ENCODE data around the gene FAM171A1. TPM values are rescaled to one million over a fixed set of nuclear protein-coding genes. Genes with fewer than 3 reads are reported as not detected.

Gene FAM171A1
- polyA plus RNA-seq, 1 of the 3 experiments (the other 2 are of a cell fraction) = 26.3 TPM

GRCh38 chr10:15335508-15335907 is 35.6 kb downstream of the FAM171A1 start:
- CTCF ChIA-PET = interaction anchor here (1.0 kb wide), 1 partner anchor 19 kb away, joined by 4 read pairs; no protein-coding TSS in a partner anchor
- TF ChIP-seq RCOR1 (IDR thresholded peaks at IDR 0.05; ENCODE audit: low read length) (no peak), MEF2A (IDR thresholded peaks at IDR 0.05; ENCODE audit: borderline replicate concordance, low read depth) (no peak), GABPA (IDR thresholded peaks at IDR 0.05; ENCODE audit: low read depth) (no peak), TEAD4 (IDR thresholded peaks at IDR 0.05; ENCODE audit: borderline replicate concordance, insufficient read depth) (no peak), REST (IDR thresholded peaks at IDR 0.05; ENCODE audit: low read depth, low read length) (no peak), NRF1 (IDR thresholded peaks at IDR 0.05; ENCODE audit: low read depth, low read length) (no peak), EP300 (IDR thresholded peaks at IDR 0.05; ENCODE audit: borderline replicate concordance in 1 of 2, low read depth in 1 of 2, low read length in 1 of 2) (no peak), TAF1 (IDR thresholded peaks at IDR 0.05; ENCODE audit: borderline replicate concordance, low read depth, low read length) (no peak), TCF12 (IDR thresholded peaks at IDR 0.05) (no peak), JUND (IDR thresholded peaks at IDR 0.05) (no peak), FOXM1 (IDR thresholded peaks at IDR 0.05; ENCODE audit: low read depth) (no peak), RAD21 (IDR thresholded peaks at IDR 0.05; ENCODE audit: low read length) (no peak), MXI1 (IDR thresholded peaks at IDR 0.05; ENCODE audit: low read depth, low read length) (no peak), CHD2 (IDR thresholded peaks at IDR 0.05; ENCODE audit: low read length, partially characterized antibody) (no peak), FOXJ3 (CRISPR knock-in tag; IDR thresholded peaks at IDR 0.05) (no peak), FOSL2 (IDR thresholded peaks at IDR 0.05; ENCODE audit: borderline replicate concordance, low read depth) (no peak)
- TF ChIP-seq, protein P1, sequence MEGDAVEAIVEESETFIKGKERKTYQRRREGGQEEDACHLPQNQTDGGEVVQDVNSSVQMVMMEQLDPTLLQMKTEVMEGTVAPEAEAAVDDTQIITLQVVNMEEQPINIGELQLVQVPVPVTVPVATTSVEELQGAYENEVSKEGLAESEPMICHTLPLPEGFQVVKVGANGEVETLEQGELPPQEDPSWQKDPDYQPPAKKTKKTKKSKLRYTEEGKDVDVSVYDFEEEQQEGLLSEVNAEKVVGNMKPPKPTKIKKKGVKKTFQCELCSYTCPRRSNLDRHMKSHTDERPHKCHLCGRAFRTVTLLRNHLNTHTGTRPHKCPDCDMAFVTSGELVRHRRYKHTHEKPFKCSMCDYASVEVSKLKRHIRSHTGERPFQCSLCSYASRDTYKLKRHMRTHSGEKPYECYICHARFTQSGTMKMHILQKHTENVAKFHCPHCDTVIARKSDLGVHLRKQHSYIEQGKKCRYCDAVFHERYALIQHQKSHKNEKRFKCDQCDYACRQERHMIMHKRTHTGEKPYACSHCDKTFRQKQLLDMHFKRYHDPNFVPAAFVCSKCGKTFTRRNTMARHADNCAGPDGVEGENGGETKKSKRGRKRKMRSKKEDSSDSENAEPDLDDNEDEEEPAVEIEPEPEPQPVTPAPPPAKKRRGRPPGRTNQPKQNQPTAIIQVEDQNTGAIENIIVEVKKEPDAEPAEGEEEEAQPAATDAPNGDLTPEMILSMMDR (IDR thresholded peaks at IDR 0.05) = no peak
- Histone ChIP-seq H3K27ac (ENCODE audit: low read depth in 2 of 2, low read length in 1 of 2) (no peak overlapping the region), H3K4me1 (ENCODE audit: control insufficient read depth in 1 of 2, insufficient read depth in 2 of 2, low read depth in 1 of 2, low read length in 1 of 2) (peaks cover 11 to 13% of the 10 kb centered on the region in 2 experiments; a peak in 2 of 4 replicates), H3K27me3 (ENCODE audit: insufficient read depth) (no peaks in the 10 kb centered on the region), H3K9me3 (no peaks in the 10 kb centered on the region), H3K4me2 (no peak overlapping the region), H3K36me3 (replicated peaks in 1 of 2; ENCODE audit: control insufficient read depth in 1 of 2, insufficient read depth in 2 of 2, low read length in 1 of 2) (no peaks in the 10 kb centered on the region), H3K4me3 (ENCODE audit: low read depth in 2 of 2, low read length in 1 of 2) (no peak overlapping the region), H2AFZ (ENCODE audit: low read depth) (no peak overlapping the region), H3K9ac (no peak overlapping the region), H3K79me2 (ENCODE audit: insufficient read depth) (peaks cover 34% of the 10 kb centered on the region), H3F3A (replicated peaks; ENCODE audit: insufficient read depth) (no peaks in the 10 kb centered on the region), H3K9me2 (no peaks in the 10 kb centered on the region), H4K20me1 (ENCODE audit: insufficient read depth) (0 out of 2 replicates have a peak, but pooled peaks cover 2% of the 10 kb centered on the region)
- POLR2A ChIA-PET = no interaction called here
- 71% methylated on average over 2 of the region's 2 CpGs for WGBS (ENCODE audit: low lambda C conversion rate)
- no peak for DNase-seq
